Fibroblast of upper back skin (primary cell): ENCODE results near the gene CTBP2.
"Not testable (repeated sequence)": the region's sequence is repeated elsewhere in the genome, so short reads cannot be mapped to it uniquely, and the experiment has no call there.

Source experiments
- DNase-seq: peaks from one replicate; pipeline ENCODE4 v3.0.0-alpha.2; 2013

The CTBP2 gene

GRCh38 chr10:125179107-125179506, 18.7 kb upstream of the CTBP2 start:
- DNase-seq, result not testable (repeated sequence)

GRCh38 chr10:125177641-125178640, 17.6 kb upstream of the CTBP2 start:
- no peak for DNase-seq

- no peak for DNase-seq
These were observed 15.4 kb upstream of the CTBP2 start for GRCh38 chr10:125175807-125176206.

GRCh38 chr10:125174360-125174759, 14.0 kb upstream of the CTBP2 start:
- no peak for DNase-seq

GRCh38 chr10:125172694-125173093, 12.3 kb upstream of the CTBP2 start:
- DNase-seq, result no peak

- DNase-seq, result no peak
These were observed 11.3 kb upstream of the CTBP2 start for GRCh38 chr10:125171402-125172306.

GRCh38 chr10:125169915-125170314, 9.6 kb upstream of the CTBP2 start:
- no peak for DNase-seq

GRCh38 chr10:125169279-125169678, 8.9 kb upstream of the CTBP2 start:
- no peak for DNase-seq

GRCh38 chr10:125166658-125167057, 6.3 kb upstream of the CTBP2 start:
- DNase-seq, result no peak

- DNase-seq, result no peak
These were observed 5.5 kb upstream of the CTBP2 start for GRCh38 chr10:125165584-125166573.

- no peak for DNase-seq
These were observed 4.1 kb upstream of the CTBP2 start for GRCh38 chr10:125164421-125164820.

- no peak for DNase-seq
These were observed 3.4 kb upstream of the CTBP2 start for GRCh38 chr10:125163803-125164202.

- DNase-seq, result not testable (repeated sequence)
These were observed 2.9 kb upstream of the CTBP2 start for GRCh38 chr10:125163312-125163711.

GRCh38 chr10:125162120-125162931, 2.0 kb upstream of the CTBP2 start:
- DNase-seq, result no peak

- DNase-seq, result no peak
These were observed 1.4 kb upstream of the CTBP2 start for GRCh38 chr10:125161707-125162119.

- DNase-seq, result peak; percentile 92
These were observed 718 bp upstream of the CTBP2 start for GRCh38 chr10:125160856-125161706.

- DNase-seq, result no peak
These were observed 854 bp downstream of the CTBP2 start for GRCh38 chr10:125159486-125159931.

GRCh38 chr10:125158601-125159485, 1.5 kb downstream of the CTBP2 start:
- peak; percentile 43 for DNase-seq

- no peak for DNase-seq
These were observed 2.1 kb downstream of the CTBP2 start for GRCh38 chr10:125158275-125158600.
